ENCODE data around the gene CNTN4.

The CNTN4 gene

DNA sequence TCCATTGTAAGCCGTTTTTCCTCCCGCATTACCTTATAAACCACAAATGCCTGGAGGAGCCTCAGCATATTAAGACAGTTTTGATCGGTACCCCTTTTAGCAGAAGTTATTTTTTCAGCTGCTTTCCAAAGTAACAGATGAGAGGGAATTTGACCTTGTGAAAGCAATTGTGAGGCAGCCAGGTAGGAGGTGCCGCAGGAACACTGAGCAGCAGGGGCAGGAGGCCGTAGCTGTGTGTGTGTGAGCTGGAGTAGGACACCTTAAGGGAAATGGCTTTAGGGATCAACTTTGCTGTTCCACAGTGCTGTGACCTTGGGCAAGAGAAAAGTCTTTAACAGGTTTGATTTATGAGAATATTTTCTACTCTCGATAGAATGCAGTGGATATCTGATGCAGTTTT lies 529.5 kb downstream of the CNTN4 start:
- no peak for DNase-seq

DNA sequence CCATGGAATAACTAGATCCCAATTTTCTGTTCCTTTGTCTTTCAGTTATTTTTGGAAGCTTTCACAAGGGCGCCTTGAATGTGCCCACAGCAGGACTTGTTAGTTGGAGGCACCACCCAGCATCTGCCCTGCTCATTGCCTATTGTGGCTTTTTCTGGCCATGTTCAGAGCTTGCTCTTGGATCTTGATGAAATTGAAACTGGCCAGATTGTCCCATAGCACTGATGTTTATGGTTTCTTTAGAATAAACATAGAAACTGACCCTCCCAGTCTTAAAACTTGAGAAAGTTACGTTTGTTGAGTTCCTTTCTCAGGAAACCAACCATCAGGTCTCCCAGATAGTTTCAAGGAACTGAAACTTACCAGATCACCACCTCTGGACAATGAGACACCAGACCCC lies 536.8 kb downstream of the CNTN4 start:
- DNase-seq: no peak

- DNase-seq: no peak
Measured at GRCh38 chr3:2643606-2644005, 544.9 kb downstream of the CNTN4 start.

GRCh38 chr3:2645001-2645400 lies 546.3 kb downstream of the CNTN4 start:
- no peak for DNase-seq

DNA sequence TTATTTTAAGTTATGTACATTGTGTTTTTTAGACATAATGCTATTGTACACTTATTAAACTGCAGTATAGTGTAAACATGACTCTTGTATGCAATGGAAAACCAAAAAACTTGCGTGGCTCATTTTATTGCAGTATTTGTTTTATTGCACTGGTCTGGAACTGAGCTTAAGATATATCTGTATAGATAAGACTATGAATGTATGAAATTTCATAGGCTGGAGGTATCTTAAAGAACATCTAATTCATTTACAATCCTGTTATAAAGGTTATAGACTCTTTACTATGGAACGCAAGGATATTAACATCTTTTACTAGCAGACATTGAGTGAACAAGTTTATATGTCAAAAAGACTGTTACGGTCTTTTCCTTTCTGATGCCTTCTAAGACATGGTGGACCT lies 552.1 kb downstream of the CNTN4 start:
- no peak for DNase-seq

GRCh38 chr3:2652386-2652785 lies 553.7 kb downstream of the CNTN4 start:
- no peak for DNase-seq

- DNase-seq: no peak
Measured at GRCh38 chr3:2653706-2654105, 555.0 kb downstream of the CNTN4 start.

GRCh38 chr3:2655229-2655701 lies 556.6 kb downstream of the CNTN4 start:
- DNase-seq: no peak

DNA sequence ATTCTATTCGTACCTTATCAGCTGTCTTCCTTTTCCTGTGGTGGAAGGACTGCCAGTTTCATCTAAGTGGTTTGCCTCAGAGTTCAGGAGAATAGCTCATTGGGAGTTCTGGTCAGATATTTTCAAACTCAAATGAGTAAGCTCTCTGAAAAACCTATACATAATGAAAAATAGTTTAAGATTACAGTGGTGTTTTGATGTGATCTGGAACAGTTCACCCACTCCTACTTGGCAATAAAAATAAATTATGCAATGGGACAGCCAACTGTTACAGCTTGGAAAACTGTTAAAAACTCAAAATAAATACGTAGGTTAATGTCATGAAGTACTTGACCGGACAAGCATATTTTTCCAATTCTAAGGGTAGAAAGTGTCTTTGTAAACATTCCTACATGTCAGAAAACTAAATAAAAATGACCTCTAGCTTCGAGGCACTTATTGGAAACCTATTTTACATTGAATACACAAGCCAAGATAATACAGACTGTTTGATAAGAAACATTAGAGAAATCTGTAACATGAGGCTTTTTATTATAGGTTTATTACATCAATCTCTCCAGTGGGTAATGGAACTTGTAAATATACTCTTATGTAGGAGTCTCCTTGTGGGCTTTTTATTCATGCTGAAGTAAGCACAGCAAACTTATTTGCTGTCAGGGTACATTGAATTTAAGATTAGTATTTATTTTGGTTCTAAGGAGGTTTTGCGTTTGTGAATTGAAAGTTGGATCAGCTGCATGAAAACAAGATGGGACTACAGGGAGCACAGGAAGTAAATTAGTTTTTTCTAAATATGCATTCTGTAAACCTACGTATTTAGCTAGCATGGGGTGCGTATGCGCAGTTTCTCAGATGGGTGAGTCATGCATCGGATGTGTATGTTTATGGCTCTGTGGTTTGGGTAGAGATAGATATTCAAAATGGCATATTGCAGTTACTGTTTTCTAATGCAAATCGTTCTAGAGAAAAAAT lies 558.4 kb downstream of the CNTN4 start:
- DNase-seq: no peak

DNA sequence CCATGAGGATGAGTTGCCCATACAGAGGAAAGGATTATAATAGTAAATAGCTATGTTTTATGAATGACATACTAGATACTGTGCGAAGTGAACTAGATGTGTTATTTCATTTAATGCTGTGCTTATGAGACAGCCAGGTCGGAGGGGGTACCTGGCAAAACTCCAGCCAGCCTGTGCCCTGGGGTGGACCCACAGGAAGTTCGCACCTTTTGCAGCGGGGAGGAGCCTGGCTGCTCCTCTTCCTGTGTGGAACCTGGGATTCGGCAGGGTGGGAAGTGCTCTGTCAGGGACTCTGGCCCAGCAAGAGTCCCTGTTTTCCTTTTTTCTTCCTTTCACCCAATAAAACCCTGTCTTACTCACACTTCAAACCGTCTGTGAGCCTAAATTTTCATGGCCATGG lies 559.3 kb downstream of the CNTN4 start:
- DNase-seq: no peak

GRCh38 chr3:2659896-2660295 lies 561.2 kb downstream of the CNTN4 start:
- DNase-seq: no peak

- DNase-seq: no peak
Measured at GRCh38 chr3:2661078-2661477, 562.4 kb downstream of the CNTN4 start.

GRCh38 chr3:2677501-2677900 lies 578.8 kb downstream of the CNTN4 start:
- DNase-seq: no peak

GRCh38 chr3:2680236-2680635 lies 581.6 kb downstream of the CNTN4 start:
- DNase-seq: no peak

- no peak for DNase-seq
Measured at GRCh38 chr3:2684046-2684445, 585.4 kb downstream of the CNTN4 start.

DNA sequence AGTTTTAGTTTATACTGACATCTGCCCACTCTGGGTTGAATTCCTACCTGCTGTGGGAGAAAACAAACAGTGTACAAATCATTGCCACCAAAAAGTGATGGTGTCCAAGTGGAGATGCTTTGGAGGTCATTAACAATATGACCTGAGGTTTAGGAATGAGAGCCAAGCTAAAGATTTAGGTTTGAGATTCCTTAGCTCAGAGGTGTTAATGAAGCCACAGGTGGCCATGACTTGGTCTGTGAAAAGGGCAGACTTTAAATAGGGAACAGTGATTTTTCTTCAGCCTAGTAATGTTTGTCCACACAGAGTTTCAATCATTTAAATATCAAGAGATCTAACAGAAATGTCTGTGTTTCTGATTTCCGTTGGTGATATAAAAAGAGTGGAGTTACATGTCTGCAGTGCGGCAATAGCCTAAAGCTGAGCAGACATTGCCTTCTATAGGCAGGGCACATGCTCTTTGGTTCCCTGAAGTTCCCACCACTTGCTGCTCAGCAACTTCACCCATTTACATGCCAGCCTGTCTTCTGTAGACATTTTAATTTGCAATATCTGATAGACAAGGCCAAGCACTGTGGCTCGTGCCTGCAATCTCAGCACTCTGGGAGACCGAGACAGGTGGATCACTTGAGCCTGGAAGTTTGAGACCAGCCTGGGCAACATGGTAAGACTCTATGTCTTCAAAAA lies 588.3 kb downstream of the CNTN4 start:
- DNase-seq: no peak

GRCh38 chr3:2697589-2697988 lies 598.9 kb downstream of the CNTN4 start:
- no peak for DNase-seq

DNA sequence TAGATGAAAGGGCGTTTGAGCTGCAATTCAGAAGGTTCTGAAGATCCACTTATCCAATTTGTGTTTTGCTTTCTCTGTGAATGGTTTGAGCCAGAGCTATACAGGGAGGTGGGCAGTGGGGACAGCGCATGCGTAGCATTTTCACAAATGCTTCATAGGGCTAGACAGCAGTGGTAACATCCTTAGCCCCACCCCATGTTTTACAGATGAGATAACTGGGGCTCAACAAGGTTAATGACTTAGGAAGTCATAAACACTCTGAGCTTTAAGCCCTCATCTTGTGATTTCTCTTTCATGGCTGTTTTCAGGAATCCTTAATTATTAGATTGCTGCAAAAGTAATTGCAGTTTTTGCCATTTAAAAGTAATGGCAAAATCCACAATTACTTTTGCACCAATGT lies 602.8 kb downstream of the CNTN4 start:
- no peak for DNase-seq

DNA sequence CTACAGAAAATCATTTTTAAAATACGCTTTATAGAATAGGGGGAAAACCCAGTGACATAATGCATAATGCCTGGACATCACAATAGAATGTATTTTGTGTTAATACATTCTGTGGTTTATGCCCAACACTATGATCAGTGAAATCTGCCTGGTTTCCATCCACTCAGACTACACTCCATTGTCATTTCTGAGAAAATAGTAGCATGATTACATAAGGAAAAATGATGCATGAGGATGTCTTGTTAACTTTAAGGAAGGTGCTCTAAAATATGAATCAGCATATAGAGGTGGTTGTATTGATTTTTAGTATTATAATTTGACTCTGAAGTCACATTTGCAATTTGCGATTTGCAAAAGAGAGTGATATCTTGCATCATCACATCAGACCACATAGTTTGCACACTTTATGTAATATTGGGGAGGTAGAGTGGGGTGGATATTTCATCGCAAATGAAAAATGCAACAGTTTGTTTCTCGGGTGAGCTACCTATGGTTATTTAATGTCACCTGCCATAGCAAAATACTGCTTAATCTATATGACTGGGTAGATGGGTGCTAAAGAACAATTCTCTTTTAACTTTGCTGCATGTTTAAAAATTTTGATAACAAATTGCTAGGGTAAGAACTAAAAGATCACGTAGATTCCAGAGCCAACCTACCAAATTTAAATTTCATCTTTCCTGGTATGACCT lies 607.6 kb downstream of the CNTN4 start:
- no peak for DNase-seq

DNA sequence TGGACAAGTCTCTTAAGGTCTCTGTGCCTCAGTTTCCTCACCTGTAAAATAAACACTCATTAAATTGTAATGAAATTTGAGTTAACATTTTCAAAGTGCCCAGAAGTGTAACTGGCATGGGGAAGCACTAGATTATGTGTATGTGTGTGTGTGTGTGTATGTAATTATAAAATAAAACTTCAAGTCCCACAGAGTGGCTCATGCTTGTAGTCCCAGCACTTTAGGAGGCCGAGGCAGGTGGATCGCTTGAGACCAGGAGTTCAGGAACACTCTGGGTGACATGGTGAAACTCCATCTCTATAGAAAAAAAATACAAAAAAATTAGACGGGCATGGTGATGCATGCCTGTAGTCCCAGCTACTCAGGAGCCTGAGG lies 608.2 kb downstream of the CNTN4 start:
- no peak for DNase-seq

DNA sequence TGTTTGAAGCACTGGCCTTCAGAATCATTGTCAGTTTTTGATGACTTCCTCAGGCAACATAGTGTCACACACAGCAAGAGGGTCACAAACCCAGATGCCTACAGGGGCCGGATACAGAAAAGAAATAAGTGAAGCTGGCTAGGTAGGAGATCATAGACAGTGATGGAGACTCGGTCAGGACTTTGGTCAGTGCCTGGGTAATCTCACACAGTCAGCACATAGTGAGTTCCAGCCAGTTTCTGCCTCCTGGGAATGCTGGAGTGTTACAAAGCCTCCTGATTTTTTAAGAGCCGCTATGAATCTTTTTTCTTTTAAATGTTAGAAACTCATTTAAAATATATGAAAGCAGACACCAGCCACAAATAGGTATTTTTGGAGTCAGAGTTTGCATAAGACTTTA lies 612.4 kb downstream of the CNTN4 start:
- DNase-seq: no peak

DNA sequence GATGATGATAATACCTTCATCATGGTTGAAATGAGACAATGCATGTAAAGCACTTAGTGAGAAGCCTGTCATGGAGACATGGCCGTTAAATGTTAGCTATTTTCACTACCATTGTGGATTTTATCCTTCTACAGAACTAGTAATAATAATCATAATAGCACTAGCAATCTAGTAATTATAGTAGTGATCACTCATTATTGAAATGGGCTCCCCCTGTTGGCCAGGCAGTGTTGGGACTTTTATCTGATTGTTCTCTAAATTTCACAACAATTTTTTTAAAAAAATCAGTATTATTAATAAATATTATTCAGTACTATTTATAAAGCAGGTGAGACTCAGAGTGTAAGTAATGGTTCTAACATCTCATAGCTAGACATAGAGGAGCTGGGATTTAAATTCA lies 615.3 kb downstream of the CNTN4 start:
- DNase-seq: no peak

DNA sequence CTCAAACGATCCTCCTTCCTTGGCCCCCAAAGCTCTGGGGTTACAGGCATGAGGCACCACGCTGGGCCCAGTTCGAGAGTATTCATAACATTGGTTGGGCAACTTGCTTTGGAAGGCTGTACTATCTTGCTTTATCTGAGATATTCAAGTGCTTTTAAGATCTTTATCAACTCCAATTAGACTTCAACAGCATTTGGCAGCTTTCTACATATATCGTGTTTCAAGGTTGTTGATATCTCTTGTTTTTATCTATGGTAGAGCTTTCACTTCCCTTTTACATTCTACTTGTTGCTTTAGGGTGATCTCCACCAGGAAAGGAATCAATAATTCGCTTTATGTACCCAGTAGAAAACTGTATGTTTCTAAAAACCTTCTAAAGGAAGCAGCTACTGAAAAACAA lies 616.2 kb downstream of the CNTN4 start:
- DNase-seq: no peak

GRCh38 chr3:2727101-2727500 lies 628.4 kb downstream of the CNTN4 start:
- no peak for DNase-seq

Data from activated CD8-positive, alpha-beta memory T cell treated with anti-CD3 and anti-CD28 coated beads, Interleukin-2, amount 50 U/mL, for 48 hours (primary cell).